ENCODE measurements around the gene HEY2. TPM values are rescaled to one million over a fixed set of nuclear protein-coding genes. Genes with fewer than 3 reads are reported as not detected.
A peak's percentile ranks its signal among the peaks of the same experiment; 100 is the strongest.

The HEY2 gene
- total and polyA plus RNA-seq, 7 donors, result 4.2 to 80.5 (median 5.5) TPM

DNA sequence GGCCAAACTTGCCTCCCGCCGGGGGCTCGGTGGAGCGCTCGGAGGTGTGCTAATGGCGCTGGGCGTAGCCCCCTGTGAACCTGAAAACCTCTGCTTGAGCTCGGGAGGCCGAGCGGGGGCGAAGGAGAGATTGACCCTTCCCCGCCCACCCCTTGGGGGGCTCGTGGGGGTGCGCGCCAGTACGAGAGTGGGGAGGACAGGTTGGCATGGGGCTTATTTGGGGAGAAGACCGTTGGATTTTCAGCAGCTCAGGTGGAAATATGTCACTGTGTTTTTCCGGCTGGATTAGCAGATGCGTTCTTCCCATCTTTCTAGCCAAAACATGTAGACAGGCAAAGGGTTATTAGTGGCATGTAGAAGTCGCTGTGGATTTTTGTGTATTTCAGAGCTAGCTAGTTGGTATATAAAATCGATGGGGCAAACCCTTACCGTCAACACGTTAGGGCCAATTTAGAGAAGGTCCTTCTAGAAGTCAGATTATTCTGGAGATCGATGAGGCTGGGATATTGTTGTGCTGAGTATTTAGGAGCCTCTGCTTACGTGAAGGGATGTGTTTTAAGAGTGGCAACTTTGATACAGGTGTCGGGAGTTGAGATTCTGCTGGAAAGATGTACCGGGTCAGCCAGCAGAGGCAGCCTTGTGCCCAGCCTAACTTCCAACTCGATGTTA is 41.9 kb downstream of the HEY2 start:
- H3K4me3 ChIP-seq, result peak overlapping the region; percentile 89
- H3K27me3 ChIP-seq (ENCODE audit: insufficient read depth in 3 of 3, low read length in 2 of 3), result no peaks in the 10 kb centered on the region
- TF ChIP-seq, protein P1, sequence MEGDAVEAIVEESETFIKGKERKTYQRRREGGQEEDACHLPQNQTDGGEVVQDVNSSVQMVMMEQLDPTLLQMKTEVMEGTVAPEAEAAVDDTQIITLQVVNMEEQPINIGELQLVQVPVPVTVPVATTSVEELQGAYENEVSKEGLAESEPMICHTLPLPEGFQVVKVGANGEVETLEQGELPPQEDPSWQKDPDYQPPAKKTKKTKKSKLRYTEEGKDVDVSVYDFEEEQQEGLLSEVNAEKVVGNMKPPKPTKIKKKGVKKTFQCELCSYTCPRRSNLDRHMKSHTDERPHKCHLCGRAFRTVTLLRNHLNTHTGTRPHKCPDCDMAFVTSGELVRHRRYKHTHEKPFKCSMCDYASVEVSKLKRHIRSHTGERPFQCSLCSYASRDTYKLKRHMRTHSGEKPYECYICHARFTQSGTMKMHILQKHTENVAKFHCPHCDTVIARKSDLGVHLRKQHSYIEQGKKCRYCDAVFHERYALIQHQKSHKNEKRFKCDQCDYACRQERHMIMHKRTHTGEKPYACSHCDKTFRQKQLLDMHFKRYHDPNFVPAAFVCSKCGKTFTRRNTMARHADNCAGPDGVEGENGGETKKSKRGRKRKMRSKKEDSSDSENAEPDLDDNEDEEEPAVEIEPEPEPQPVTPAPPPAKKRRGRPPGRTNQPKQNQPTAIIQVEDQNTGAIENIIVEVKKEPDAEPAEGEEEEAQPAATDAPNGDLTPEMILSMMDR (IDR thresholded peaks at IDR 0.05), result peak; percentile 37
- 0% methylated on average over 27 to 28 of the region's 28 CpGs for WGBS, 3 donors
- DNase-seq (no peak), ATAC-seq (peak in 1 of 4 donors; percentile 40)
- no peaks in the 10 kb centered on the region for H3K9me3 ChIP-seq
- intact Hi-C loops (cut with DNase I), result loop anchor here (5.0 kb wide), 3 partner anchors 66 to 181 kb away; partner anchors contain the start of gene HINT3 (in 1 of the 2)
- no peaks in the 10 kb centered on the region for H3K36me3 ChIP-seq (ENCODE audit: insufficient read depth in 1 of 2, low read depth in 1 of 2)
- peaks cover 13% of the 10 kb centered on the region for H3K4me1 ChIP-seq
- peak overlapping the region; percentile 91 for H3K27ac ChIP-seq

DNA sequence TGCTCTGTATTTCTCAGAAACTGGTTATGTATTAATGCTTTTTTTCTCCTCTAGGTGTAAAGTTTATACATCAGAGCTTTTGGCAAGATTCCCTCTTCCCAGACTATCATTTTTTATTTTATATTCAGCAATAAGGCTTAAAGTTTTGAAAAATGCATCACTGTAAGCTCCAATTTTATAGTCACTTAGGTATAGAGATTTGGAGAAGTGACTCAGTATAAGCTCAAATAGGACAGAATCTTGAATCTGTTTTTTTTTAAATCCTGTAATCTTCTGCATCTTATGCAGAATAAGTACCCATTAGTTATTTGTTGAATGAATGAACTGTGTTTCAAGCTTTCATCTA is 42.4 kb downstream of the HEY2 start:
- no peaks in the 10 kb centered on the region for H3K27me3 ChIP-seq (ENCODE audit: insufficient read depth in 3 of 3, low read length in 2 of 3)
- intact Hi-C loops (cut with DNase I), result loop anchor here (5.0 kb wide), 3 partner anchors 66 to 181 kb away; partner anchors contain the start of gene HINT3 (in 1 of the 2)
- peak overlapping the region; percentile 89 for H3K4me3 ChIP-seq
- peaks cover 0 to 2% of the 10 kb centered on the region in 2 donors for H3K36me3 ChIP-seq (ENCODE audit: insufficient read depth in 1 of 2, low read depth in 1 of 2)
- peaks cover 13% of the 10 kb centered on the region for H3K4me1 ChIP-seq
- TF ChIP-seq, protein P1 (IDR thresholded peaks at IDR 0.05), result no peak
- ATAC-seq (no peak), DNase-seq (no peak)
- peak overlapping the region; percentile 91 for H3K27ac ChIP-seq
- no peaks in the 10 kb centered on the region for H3K9me3 ChIP-seq

DNA sequence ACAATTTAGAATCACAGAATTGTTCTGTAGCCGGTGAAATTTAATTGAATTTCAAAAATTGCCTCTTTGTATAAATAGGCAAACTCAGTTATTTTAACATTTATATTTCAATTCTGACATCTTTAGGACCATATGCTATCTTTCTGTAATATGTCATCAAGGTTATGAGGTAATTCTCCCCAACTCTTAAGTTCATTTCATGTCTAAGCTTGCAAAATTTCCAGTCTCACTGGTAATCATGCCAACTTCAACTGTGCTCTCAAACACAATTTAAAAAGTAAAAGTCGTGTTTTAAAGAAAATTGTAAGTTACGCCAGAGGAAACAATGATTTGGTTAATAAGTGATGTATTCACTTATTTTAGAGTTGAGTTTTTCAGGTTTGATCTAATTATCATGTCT is 42.7 kb downstream of the HEY2 start:
- intact Hi-C loops (cut with DNase I), result loop anchor here (5.0 kb wide), 3 partner anchors 65 to 180 kb away; partner anchors contain the start of gene HINT3 (in 1 of the 2)

DNA sequence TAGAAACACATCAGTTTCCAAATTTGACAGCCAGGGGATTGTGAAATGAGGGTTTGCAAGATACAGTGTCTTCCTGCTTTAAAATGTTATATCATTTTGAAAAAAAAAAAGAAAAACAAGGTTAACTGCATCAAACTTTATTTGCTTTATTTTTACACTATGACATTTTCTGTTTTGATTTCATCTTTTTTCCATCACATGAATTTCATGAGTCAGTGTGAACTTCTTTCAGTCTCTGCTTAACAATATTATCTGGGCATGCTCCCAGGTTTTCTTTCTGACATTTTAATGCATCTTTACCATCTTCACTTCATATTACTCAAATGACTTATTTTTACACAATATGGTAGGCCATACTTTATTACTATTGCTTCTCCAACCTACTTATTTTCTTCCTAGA is 43.2 kb downstream of the HEY2 start:
- DNase-seq, result no peak
- intact Hi-C loops (cut with DNase I), result loop anchor here (5.0 kb wide), 3 partner anchors 65 to 180 kb away; partner anchors contain the start of gene HINT3 (in 1 of the 2)
- Histone ChIP-seq H3K9me3 (no peaks in the 10 kb centered on the region), H3K4me3 (peak overlapping the region; percentile 12), H3K36me3 (ENCODE audit: insufficient read depth in 1 of 2, low read depth in 1 of 2) (peaks cover 0 to 4% of the 10 kb centered on the region in 2 donors), H3K4me1 (peaks cover 13% of the 10 kb centered on the region), H3K27ac (no peak overlapping the region), H3K27me3 (ENCODE audit: insufficient read depth in 3 of 3, low read length in 2 of 3) (no peaks in the 10 kb centered on the region)
- TF ChIP-seq, protein P1 (IDR thresholded peaks at IDR 0.05), result no peak
- ATAC-seq, result no peak

More for the DNA sequence above, 42.7 kb downstream of the HEY2 start:
- ATAC-seq, result no peak
- peak overlapping the region; percentile 89 for H3K4me3 ChIP-seq
- H3K9me3 ChIP-seq, result no peaks in the 10 kb centered on the region
- peak overlapping the region; percentile 91 for H3K27ac ChIP-seq
- peaks cover 0 to 4% of the 10 kb centered on the region in 2 donors for H3K36me3 ChIP-seq (ENCODE audit: insufficient read depth in 1 of 2, low read depth in 1 of 2)
- TF ChIP-seq, protein P1 (IDR thresholded peaks at IDR 0.05), result no peak
- no peak for DNase-seq
- H3K4me1 ChIP-seq, result peaks cover 13% of the 10 kb centered on the region
- WGBS, 3 donors, result 74 to 82% (median 80%) methylated on average over 3 of the region's 3 CpGs
- H3K27me3 ChIP-seq (ENCODE audit: insufficient read depth in 3 of 3, low read length in 2 of 3), result no peaks in the 10 kb centered on the region

All from psoas muscle (tissue), 8 donors.